Measurements from ENCODE around the gene TRIM24.
A peak's percentile ranks its signal among the peaks of the same experiment; 100 is the strongest.

Gene TRIM24

DNA sequence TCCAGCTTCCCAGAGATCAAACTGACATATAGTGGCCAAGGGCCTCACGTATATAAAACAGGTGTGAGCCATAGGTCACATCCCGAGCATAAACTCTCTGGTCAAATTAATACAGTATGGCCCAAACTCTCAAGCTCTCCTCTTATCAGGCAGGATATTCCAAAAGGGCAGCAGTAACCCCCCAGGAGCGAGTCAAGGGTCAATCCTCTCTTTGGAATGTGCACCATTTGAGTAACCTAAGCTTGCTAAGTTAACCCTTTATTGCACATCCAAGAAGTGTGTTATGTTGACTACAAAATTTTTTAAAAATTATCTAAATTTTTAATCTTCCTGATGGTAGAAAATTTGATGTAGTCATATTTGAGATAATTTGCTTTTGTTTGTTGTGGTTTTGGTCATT is 4.5 kb upstream of the TRIM24 start:
- H3K4me3 ChIP-seq (replicated peaks; ENCODE audit: insufficient read depth, low read length) = no peak overlapping the region
- no peaks in the 10 kb centered on the region for H3K27me3 ChIP-seq (ENCODE audit: insufficient read depth, poor library complexity, severe bottlenecking)
- TF ChIP-seq POLR2AphosphoS5 (IDR thresholded peaks at IDR 0.05; ENCODE audit: low read depth) = no peak
- no peak for DNase-seq (ENCODE audit: low read depth in 1 of 2, low spot score in 1 of 2)
- no peak overlapping the region for H3K27ac ChIP-seq (replicated peaks)

DNA sequence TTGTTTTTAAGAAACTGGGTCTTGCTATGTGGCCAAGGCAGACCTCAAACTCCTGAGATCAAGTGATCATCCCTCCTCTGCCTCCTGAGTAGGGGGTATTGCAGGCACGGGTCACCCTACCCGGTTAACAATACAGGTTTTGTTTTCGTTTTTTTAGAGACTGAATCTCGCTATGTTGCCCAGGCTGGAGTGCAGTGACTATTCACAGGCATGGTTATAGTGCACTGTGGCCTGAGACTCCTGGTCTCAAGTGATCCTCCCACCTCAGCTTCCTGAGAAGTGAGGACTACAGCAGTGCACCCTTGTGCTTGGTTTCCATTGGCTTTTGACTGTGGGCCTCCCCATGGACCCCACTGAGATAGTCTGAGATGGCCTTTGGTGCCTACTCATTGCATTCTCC is 3.8 kb upstream of the TRIM24 start:
- TF ChIP-seq, protein P1, sequence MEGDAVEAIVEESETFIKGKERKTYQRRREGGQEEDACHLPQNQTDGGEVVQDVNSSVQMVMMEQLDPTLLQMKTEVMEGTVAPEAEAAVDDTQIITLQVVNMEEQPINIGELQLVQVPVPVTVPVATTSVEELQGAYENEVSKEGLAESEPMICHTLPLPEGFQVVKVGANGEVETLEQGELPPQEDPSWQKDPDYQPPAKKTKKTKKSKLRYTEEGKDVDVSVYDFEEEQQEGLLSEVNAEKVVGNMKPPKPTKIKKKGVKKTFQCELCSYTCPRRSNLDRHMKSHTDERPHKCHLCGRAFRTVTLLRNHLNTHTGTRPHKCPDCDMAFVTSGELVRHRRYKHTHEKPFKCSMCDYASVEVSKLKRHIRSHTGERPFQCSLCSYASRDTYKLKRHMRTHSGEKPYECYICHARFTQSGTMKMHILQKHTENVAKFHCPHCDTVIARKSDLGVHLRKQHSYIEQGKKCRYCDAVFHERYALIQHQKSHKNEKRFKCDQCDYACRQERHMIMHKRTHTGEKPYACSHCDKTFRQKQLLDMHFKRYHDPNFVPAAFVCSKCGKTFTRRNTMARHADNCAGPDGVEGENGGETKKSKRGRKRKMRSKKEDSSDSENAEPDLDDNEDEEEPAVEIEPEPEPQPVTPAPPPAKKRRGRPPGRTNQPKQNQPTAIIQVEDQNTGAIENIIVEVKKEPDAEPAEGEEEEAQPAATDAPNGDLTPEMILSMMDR (IDR thresholded peaks at IDR 0.05; ENCODE audit: insufficient read depth, low read length) = no peak
- TF ChIP-seq SPI1 (IDR thresholded peaks at IDR 0.05; ENCODE audit: borderline replicate concordance, low read depth) (no peak), POLR2AphosphoS5 (IDR thresholded peaks at IDR 0.05; ENCODE audit: low read depth) (no peak), GABPA (IDR thresholded peaks at IDR 0.05; ENCODE audit: low read depth) (no peak)
- TF ChIP-seq, protein P2, sequence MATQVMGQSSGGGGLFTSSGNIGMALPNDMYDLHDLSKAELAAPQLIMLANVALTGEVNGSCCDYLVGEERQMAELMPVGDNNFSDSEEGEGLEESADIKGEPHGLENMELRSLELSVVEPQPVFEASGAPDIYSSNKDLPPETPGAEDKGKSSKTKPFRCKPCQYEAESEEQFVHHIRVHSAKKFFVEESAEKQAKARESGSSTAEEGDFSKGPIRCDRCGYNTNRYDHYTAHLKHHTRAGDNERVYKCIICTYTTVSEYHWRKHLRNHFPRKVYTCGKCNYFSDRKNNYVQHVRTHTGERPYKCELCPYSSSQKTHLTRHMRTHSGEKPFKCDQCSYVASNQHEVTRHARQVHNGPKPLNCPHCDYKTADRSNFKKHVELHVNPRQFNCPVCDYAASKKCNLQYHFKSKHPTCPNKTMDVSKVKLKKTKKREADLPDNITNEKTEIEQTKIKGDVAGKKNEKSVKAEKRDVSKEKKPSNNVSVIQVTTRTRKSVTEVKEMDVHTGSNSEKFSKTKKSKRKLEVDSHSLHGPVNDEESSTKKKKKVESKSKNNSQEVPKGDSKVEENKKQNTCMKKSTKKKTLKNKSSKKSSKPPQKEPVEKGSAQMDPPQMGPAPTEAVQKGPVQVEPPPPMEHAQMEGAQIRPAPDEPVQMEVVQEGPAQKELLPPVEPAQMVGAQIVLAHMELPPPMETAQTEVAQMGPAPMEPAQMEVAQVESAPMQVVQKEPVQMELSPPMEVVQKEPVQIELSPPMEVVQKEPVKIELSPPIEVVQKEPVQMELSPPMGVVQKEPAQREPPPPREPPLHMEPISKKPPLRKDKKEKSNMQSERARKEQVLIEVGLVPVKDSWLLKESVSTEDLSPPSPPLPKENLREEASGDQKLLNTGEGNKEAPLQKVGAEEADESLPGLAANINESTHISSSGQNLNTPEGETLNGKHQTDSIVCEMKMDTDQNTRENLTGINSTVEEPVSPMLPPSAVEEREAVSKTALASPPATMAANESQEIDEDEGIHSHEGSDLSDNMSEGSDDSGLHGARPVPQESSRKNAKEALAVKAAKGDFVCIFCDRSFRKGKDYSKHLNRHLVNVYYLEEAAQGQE (IDR thresholded peaks at IDR 0.05; ENCODE audit: insufficient replicate concordance, low read depth) = no peak
- H3K27ac ChIP-seq (replicated peaks) = no peak overlapping the region
- no peaks in the 10 kb centered on the region for H3K27me3 ChIP-seq (ENCODE audit: insufficient read depth, poor library complexity, severe bottlenecking)
- DNase-seq (ENCODE audit: low read depth in 1 of 2, low spot score in 1 of 2) = no peak
- no peak overlapping the region for H3K4me3 ChIP-seq (replicated peaks; ENCODE audit: insufficient read depth, low read length)

DNA sequence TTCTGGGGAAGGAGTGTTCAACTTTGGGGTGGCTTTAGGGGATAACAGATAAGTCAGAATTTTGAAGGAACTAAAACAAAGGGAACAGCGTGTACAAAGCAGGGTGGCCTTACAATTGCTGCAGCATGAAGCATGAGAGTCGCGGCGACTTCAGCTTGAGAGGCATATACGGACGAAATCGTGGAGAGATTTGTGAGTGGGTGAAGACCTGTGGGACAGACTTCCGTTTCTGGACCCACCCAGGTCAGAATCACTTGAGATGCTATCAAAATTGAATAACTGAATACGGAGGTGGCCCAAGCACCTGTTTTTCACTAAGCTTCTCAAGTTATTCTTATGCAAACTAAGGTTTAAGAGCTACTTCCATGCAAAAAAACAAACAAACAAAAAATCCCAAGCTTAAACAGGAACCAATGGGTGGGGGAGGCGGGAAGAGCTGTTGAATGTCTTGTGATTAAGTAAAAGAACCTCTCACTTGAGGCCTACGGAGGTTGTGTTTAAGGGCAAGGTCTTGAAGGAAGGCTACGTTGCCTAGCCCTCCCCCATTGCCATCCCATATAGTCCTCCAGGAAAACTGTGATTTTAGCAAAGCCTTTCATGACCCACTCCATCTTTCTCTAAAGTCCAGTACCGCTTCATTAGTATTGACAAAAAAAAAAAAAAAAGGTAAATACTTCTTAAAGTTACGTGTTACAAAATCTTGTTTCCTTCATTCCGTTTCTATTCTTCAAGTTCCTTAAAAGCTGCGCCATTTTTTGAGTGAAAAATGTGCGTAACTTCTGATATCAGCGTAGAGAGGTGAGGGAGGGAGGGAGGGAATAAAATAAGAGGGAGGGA is 1.3 kb upstream of the TRIM24 start:
- TF ChIP-seq, protein P2 (IDR thresholded peaks at IDR 0.05; ENCODE audit: insufficient replicate concordance, low read depth) = no peak
- TF ChIP-seq POLR2AphosphoS5 (IDR thresholded peaks at IDR 0.05; ENCODE audit: low read depth) (no peak), SPI1 (IDR thresholded peaks at IDR 0.05; ENCODE audit: borderline replicate concordance, low read depth) (no peak), GABPA (IDR thresholded peaks at IDR 0.05; ENCODE audit: low read depth) (no peak)
- TF ChIP-seq, protein P1 (IDR thresholded peaks at IDR 0.05; ENCODE audit: insufficient read depth, low read length) = no peak
- no peaks in the 10 kb centered on the region for H3K27me3 ChIP-seq (ENCODE audit: insufficient read depth, poor library complexity, severe bottlenecking)
- H3K27ac ChIP-seq (replicated peaks) = peak overlapping the region; percentile 72
- H3K4me3 ChIP-seq (replicated peaks; ENCODE audit: insufficient read depth, low read length) = peak overlapping the region; percentile 51
- peak in 1 of 2 experiments; percentile 17 for DNase-seq (ENCODE audit: low read depth in 1 of 2, low spot score in 1 of 2)

DNA sequence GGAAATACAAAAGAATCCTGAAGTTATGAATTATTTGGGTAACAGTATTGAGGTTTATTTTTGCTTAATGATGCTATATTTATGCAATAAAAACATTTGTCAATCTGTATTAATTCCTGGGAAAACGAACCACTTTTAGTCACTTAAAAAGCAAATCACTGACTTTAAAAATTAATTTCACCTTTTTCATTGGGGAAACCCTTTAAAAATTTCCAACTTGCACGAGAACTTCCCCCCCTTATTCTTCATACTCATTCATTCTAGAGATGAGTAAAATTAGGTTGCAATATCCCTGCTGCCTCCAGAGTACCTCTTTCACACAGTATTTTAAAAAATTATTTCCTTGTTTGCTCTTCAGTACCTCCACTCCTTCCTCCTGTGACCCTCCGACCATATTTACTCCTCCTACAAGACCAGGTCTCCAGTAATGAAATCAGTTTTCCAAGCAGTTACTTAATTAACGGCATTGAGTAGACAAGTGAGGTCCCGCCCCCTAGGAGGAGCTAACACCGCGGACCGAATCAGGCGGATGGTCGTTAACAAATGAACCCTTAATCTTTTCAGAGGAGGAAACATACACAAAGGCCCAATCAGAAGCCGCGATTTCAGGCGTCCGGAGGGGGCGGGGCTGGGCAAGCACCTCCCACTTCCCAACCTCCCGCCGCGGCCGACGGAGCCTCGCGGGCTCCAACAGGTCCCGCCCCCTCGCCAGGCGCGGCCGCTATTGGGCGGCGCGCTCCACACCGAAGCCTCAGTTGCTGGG is 465 bp upstream of the TRIM24 start:
- peak in 1 of 2 experiments; percentile 98 for DNase-seq (ENCODE audit: low read depth in 1 of 2, low spot score in 1 of 2)
- TF ChIP-seq SPI1 (IDR thresholded peaks at IDR 0.05; ENCODE audit: borderline replicate concordance, low read depth) (no peak), POLR2AphosphoS5 (IDR thresholded peaks at IDR 0.05; ENCODE audit: low read depth) (no peak), GABPA (IDR thresholded peaks at IDR 0.05; ENCODE audit: low read depth) (no peak)
- TF ChIP-seq, protein P2 (IDR thresholded peaks at IDR 0.05; ENCODE audit: insufficient replicate concordance, low read depth) = no peak
- TF ChIP-seq, protein P1 (IDR thresholded peaks at IDR 0.05; ENCODE audit: insufficient read depth, low read length) = no peak
- H3K27ac ChIP-seq (replicated peaks) = peak overlapping the region; percentile 72

More for the DNA sequence above, 465 bp upstream of the TRIM24 start:
- H3K4me3 ChIP-seq (replicated peaks; ENCODE audit: insufficient read depth, low read length) = peak overlapping the region; percentile 81
- H3K27me3 ChIP-seq (ENCODE audit: insufficient read depth, poor library complexity, severe bottlenecking) = no peaks in the 10 kb centered on the region
